SK-N-SH (cell line): ENCODE results near the gene MED14. TPM values are rescaled to one million over a fixed set of nuclear protein-coding genes. Genes with fewer than 3 reads are reported as not detected.

Source experiments
- CTCF ChIA-PET: fragments of 300-600, 350-600 bp; formaldehyde crosslinking; extraction: SDS; loops from one replicate; lab custom pipeline; 2021; lab: Yijun Ruan, JAX
- POLR2A ChIA-PET: fragments of 350-600 bp; sonication (Branson Sonifier 250); formaldehyde crosslinking; extraction: SDS; loops from one replicate; lab custom pipeline; 2020; ENCODE audit warnings: antibody characterized with exemption, inconsistent platforms; lab: Yijun Ruan, JAX
- DNase-seq: peaks from one replicate; pipeline ENCODE4 v3.0.0; 2012
- H2AFZ ChIP-seq: fragments of 200-600 bp; sonication (generic); 2 replicates; pipeline ENCODE4 v1.8.1; 2016; ENCODE audit warnings: antibody characterized with exemption, mild to moderate bottlenecking, low read depth
- H3F3A ChIP-seq: fragments of 200-600 bp; sonication (generic); replicated peaks from 2 replicates; pipeline ENCODE3; 2016; ENCODE audit warnings: antibody characterized with exemption, mild to moderate bottlenecking; ENCODE audit not compliant: insufficient read depth
- H3K27ac ChIP-seq, 2 experiments: fragments of 200-500 bp in 1 of 2; fragments of 200-600 bp in 1 of 2; sonication (Bioruptor generic) in 1 of 2; sonication (generic), shearing (Covaris generic) in 1 of 2; 2 replicates each; pipeline versions ENCODE4 v1.5.1 to v1.6.1; 2014 to 2016; ENCODE audit warnings: low read depth in 2 of 2, inconsistent platforms in 1 of 2, low read length in 1 of 2, mild to moderate bottlenecking in 1 of 2, mixed read lengths in 1 of 2
- H3K27me3 ChIP-seq: fragments of 200-600 bp; sonication (generic), shearing (Covaris generic); 2 replicates; pipeline ENCODE4 v1.6.1; 2016; ENCODE audit warnings: mixed run types; ENCODE audit not compliant: insufficient read depth
- H3K36me3 ChIP-seq, 2 experiments: fragments of 200-500 bp in 1 of 2; fragments of 200-600 bp in 1 of 2; sonication (Bioruptor generic) in 1 of 2; sonication (generic) in 1 of 2; replicated peaks in 1 of 2; 2 replicates each; pipeline versions ENCODE3 to v1.5.1; 2014 to 2016; ENCODE audit warnings: low read length in 1 of 2, mild to moderate bottlenecking in 1 of 2; ENCODE audit not compliant: insufficient read depth in 2 of 2, control insufficient read depth in 1 of 2
- H3K4me1 ChIP-seq, 2 experiments: fragments of 200-500 bp in 1 of 2; fragments of 200-600 bp in 1 of 2; sonication (Bioruptor generic) in 1 of 2; sonication (generic), shearing (Covaris generic) in 1 of 2; 2 replicates each; pipeline versions ENCODE4 v1.5.1 to v1.6.1; 2014 to 2016; ENCODE audit warnings: low read depth in 1 of 2, low read length in 1 of 2, mixed run types in 1 of 2; ENCODE audit not compliant: insufficient read depth in 2 of 2, control insufficient read depth in 1 of 2
- H3K4me2 ChIP-seq: fragments of 200-600 bp; sonication (generic), shearing (Covaris generic); 2 replicates; pipeline ENCODE4 v1.6.1; 2017; ENCODE audit warnings: mixed run types
- H3K4me3 ChIP-seq, 2 experiments: fragments of 200-500 bp in 1 of 2; fragments of 200-600 bp in 1 of 2; sonication (Bioruptor generic) in 1 of 2; sonication (generic), shearing (Covaris generic) in 1 of 2; 2 replicates each; pipeline versions ENCODE4 v1.5.1 to v1.8.1; 2014 to 2016; ENCODE audit warnings: low read depth in 2 of 2, inconsistent platforms in 1 of 2, low read length in 1 of 2, mild to moderate bottlenecking in 1 of 2, mixed read lengths in 1 of 2, moderate library complexity in 1 of 2
- H3K79me2 ChIP-seq: fragments of 200-600 bp; sonication (generic); 2 replicates; pipeline ENCODE4 v1.8.1; 2017; ENCODE audit warnings: mild to moderate bottlenecking; ENCODE audit not compliant: insufficient read depth
- H3K9ac ChIP-seq: fragments of 200-600 bp; sonication (generic); 2 replicates; pipeline ENCODE4 v1.6.1; 2017; ENCODE audit warnings: mixed run types
- H3K9me2 ChIP-seq: fragments of 200-600 bp; sonication (generic); 2 replicates; pipeline ENCODE4 v1.6.1; 2017; ENCODE audit warnings: mixed run types
- H3K9me3 ChIP-seq: fragments of 200-600 bp; sonication (generic); 2 replicates; pipeline ENCODE4 v1.6.1; 2017; ENCODE audit warnings: mixed run types, mild to moderate bottlenecking, moderate library complexity
- H4K20me1 ChIP-seq: fragments of 200-600 bp; sonication (generic); 2 replicates; pipeline ENCODE4 v1.6.1; 2017; ENCODE audit warnings: mild to moderate bottlenecking, mixed run types; ENCODE audit not compliant: insufficient read depth
- CHD2 ChIP-seq: fragments of 150-350 bp; IDR thresholded peaks from 2 replicates; pipeline ENCODE4 v1.6.1; 2018; ENCODE audit warnings: low read length; ENCODE audit not compliant: partially characterized antibody
- CTCF ChIP-seq: fragments of 200-600 bp; sonication (generic); IDR thresholded peaks from 2 replicates; pipeline ENCODE4 v1.6.1; 2017; ENCODE audit warnings: antibody characterized with exemption, mild to moderate bottlenecking, moderate library complexity
- EZH2phosphoT487 ChIP-seq: fragments of 200-600 bp; sonication (generic); IDR thresholded peaks from 2 replicates; pipeline ENCODE4 v1.6.1; 2017; ENCODE audit warnings: low read depth, mixed run types, mild to moderate bottlenecking, antibody characterized with exemption, moderate library complexity, borderline replicate concordance
- GABPA ChIP-seq: IDR thresholded peaks from 2 replicates; pipeline ENCODE4 v1.4.0; 2012; ENCODE audit warnings: low read depth, mild to moderate bottlenecking
- GATA2 ChIP-seq: sonication (generic); formaldehyde crosslinking; IDR thresholded peaks from 2 replicates; pipeline ENCODE4 v1.5.0; 2020; ENCODE audit warnings: mild to moderate bottlenecking, missing genetic modification reagents
- JUND ChIP-seq: IDR thresholded peaks from 2 replicates; pipeline ENCODE4 v1.4.0; 2012
- MAX ChIP-seq: IDR thresholded peaks from 2 replicates; pipeline ENCODE4 v1.4.0; 2012; ENCODE audit warnings: low read depth
- NFIC ChIP-seq: IDR thresholded peaks from 2 replicates; pipeline ENCODE4 v1.4.0; 2012; ENCODE audit warnings: borderline replicate concordance
- POLR2AphosphoS5 ChIP-seq: IDR thresholded peaks from 2 replicates; pipeline ENCODE4 v1.6.1; 2012; ENCODE audit warnings: low read depth, low read length
- RCOR1 ChIP-seq: fragments of 150-350 bp; IDR thresholded peaks from 2 replicates; pipeline ENCODE4 v1.6.1; 2017; ENCODE audit warnings: antibody characterized with exemption, low read length
- RFX5 ChIP-seq: IDR thresholded peaks from 2 replicates; pipeline ENCODE4 v1.6.1; 2012; ENCODE audit warnings: mild to moderate bottlenecking, improper control_type of control experiment, low read length
- RXRA ChIP-seq: IDR thresholded peaks from 2 replicates; pipeline ENCODE4 v1.4.0; 2012; ENCODE audit warnings: low read depth, mild to moderate bottlenecking, borderline replicate concordance
- SIN3A ChIP-seq: IDR thresholded peaks from 2 replicates; pipeline ENCODE4 v1.6.1; 2012; ENCODE audit warnings: low read depth, mild to moderate bottlenecking, low read length, moderate library complexity, borderline replicate concordance
- TAF1 ChIP-seq: IDR thresholded peaks from 2 replicates; pipeline ENCODE4 v1.6.1; 2012; ENCODE audit warnings: low read depth, mild to moderate bottlenecking, low read length, moderate library complexity, borderline replicate concordance
- TEAD4 ChIP-seq: IDR thresholded peaks from 2 replicates; pipeline ENCODE4 v1.4.0; 2012; ENCODE audit warnings: mild to moderate bottlenecking, borderline replicate concordance; ENCODE audit not compliant: insufficient read depth
- USF1 ChIP-seq: IDR thresholded peaks from 2 replicates; pipeline ENCODE4 v1.4.0; 2012; ENCODE audit warnings: low read depth, borderline replicate concordance
- ZBTB33 ChIP-seq: IDR thresholded peaks from 2 replicates; pipeline ENCODE4 v1.4.0; 2012; ENCODE audit warnings: low read depth, borderline replicate concordance
- WGBS: methylation state at CpG from one replicate; pipeline ENCODE4 v1.1.6; 2017; ENCODE audit warnings: low lambda C conversion rate; 5-methylcytosine and 5-hydroxymethylcytosine counted together
- polyA plus RNA-seq, 3 experiments: library from polyadenylated mRNA; depleted of rRNA; stranded (reverse); fragments of >200 nt; gene quantifications; 2 replicates each; pipeline ENCODE4 v1.2.3, GENCODE V29; 2012

MED14 gene
- polyA plus RNA-seq, 1 of the 3 experiments (the other 2 are of a cell fraction) = 24.5 TPM

- TF ChIP-seq RXRA = no peak
Measured at GRCh38 chrX:40780082-40780481, 44.7 kb upstream of the MED14 start (continued).

- no peak overlapping the region for H2AFZ ChIP-seq
- no peaks in the 10 kb centered on the region for H4K20me1 ChIP-seq
- H3K27me3 ChIP-seq = peaks cover 10% of the 10 kb centered on the region; the same call in 1 of the 2 replicates
- POLR2A ChIA-PET = no interaction called here
- H3K9me3 ChIP-seq = no peaks in the 10 kb centered on the region
- peaks cover 5% of the 10 kb centered on the region for H3F3A ChIP-seq
- no peak for DNase-seq
- no peaks in the 10 kb centered on the region for H3K36me3 ChIP-seq
- TF ChIP-seq NFIC = peak; percentile 20; the same call in 1 of the 2 replicates
- no peak for TF ChIP-seq MAX
- TF ChIP-seq, all 33 proteins: peak for 1
- H3K4me2 ChIP-seq = no peak overlapping the region
- no peaks in the 10 kb centered on the region for H3K79me2 ChIP-seq
- H3K4me3 ChIP-seq = no peak overlapping the region
- H3K4me1 ChIP-seq = no peaks in the 10 kb centered on the region
- H3K27ac ChIP-seq = no peak overlapping the region
- no peaks in the 10 kb centered on the region for H3K9me2 ChIP-seq
- no peak overlapping the region for H3K9ac ChIP-seq
- CTCF ChIA-PET = no interaction called here
- WGBS = 47% methylated on average over 2 of the region's 4 CpGs
Measured at GRCh38 chrX:40778861-40779575, 43.7 kb upstream of the MED14 start.

- H3K27ac ChIP-seq = peak overlapping the region in 1 of 2 experiments; percentile 67; a peak in 2 of 4 replicates
- 0 out of 2 replicates have a peak overlapping the region, but pooled peaks have one; percentile 11 for H3K4me2 ChIP-seq
- POLR2A ChIA-PET = no interaction called here
- TF ChIP-seq GABPA (no peak), MAX (no peak), RFX5 (no peak), CTCF (no peak), ZBTB33 (no peak), POLR2AphosphoS5 (no peak), USF1 (no peak), RCOR1 (no peak), EZH2phosphoT487 (no peak), SIN3A (no peak), GATA2 (no peak), TAF1 (no peak), CHD2 (no peak), RXRA (no peak), TEAD4 (no peak), JUND (no peak)
Measured at GRCh38 chrX:40773809-40774208, 38.5 kb upstream of the MED14 start.

More at GRCh38 chrX:40773809-40774208, 38.5 kb upstream of the MED14 start:
- Histone ChIP-seq H3K27me3 (peaks cover 6% of the 10 kb centered on the region; the same call in 1 of the 2 replicates), H3K9me2 (no peaks in the 10 kb centered on the region), H3F3A (peaks cover 5% of the 10 kb centered on the region), H3K9me3 (no peaks in the 10 kb centered on the region), H3K9ac (no peak overlapping the region), H3K4me1 (no peaks in the 10 kb centered on the region), H3K79me2 (no peaks in the 10 kb centered on the region), H4K20me1 (no peaks in the 10 kb centered on the region), H2AFZ (peak overlapping the region; percentile 23; the same call in 1 of the 2 replicates), H3K36me3 (no peaks in the 10 kb centered on the region), H3K4me3 (no peak overlapping the region)
- no peak for DNase-seq
- CTCF ChIA-PET = no interaction called here
- WGBS = 21% methylated on average over 3 of the region's 3 CpGs
